ENCODE results near the gene MYO1H.

The MYO1H gene

DNA sequence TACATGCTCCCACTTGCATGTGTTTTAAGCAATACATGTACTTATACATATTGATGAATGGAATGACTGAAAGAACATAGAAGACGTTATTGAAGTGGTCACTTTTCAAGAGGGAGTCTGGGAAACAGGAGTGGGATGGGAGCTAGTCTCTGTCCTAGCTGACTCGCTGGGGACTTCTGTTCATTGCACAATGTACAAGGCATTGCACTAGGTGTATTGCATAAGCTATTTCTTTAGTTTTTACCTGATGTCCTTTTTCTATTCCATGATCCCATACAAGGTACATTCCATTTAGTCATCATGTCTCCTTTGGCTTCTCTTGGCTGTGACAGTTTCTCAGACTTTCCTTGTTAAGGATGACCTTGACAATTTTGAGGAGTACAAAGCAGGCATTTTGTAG, 4.0 kb upstream of the MYO1H start:
- no peak for DNase-seq (ENCODE audit: extremely low read depth, low read depth)
- TF ChIP-seq, protein P1, sequence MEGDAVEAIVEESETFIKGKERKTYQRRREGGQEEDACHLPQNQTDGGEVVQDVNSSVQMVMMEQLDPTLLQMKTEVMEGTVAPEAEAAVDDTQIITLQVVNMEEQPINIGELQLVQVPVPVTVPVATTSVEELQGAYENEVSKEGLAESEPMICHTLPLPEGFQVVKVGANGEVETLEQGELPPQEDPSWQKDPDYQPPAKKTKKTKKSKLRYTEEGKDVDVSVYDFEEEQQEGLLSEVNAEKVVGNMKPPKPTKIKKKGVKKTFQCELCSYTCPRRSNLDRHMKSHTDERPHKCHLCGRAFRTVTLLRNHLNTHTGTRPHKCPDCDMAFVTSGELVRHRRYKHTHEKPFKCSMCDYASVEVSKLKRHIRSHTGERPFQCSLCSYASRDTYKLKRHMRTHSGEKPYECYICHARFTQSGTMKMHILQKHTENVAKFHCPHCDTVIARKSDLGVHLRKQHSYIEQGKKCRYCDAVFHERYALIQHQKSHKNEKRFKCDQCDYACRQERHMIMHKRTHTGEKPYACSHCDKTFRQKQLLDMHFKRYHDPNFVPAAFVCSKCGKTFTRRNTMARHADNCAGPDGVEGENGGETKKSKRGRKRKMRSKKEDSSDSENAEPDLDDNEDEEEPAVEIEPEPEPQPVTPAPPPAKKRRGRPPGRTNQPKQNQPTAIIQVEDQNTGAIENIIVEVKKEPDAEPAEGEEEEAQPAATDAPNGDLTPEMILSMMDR (IDR thresholded peaks at IDR 0.05; ENCODE audit: low read depth, low read length, missing control alignments) = no peak
- H3K4me3 ChIP-seq (replicated peaks; ENCODE audit: low read depth, low read length) = no peak overlapping the region

DNA sequence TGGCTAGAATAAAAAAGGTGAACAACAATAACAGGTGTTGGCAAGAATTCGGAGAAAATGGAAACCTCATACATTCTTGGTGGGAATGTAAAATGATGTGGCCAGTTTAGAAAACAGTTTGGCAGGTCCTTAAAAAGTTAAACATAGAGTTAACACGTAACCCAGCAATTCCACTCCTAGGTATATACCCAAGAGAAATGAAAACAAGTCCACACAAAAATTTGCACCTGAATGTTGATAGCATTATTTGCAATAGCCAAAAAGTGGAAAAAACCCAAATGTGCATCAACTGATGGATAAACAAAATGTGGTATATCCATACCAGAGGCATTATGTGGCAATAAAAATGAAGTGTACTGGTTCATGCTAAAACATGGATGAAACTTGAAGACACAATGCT, 2.3 kb upstream of the MYO1H start:
- no peak overlapping the region for H3K4me3 ChIP-seq (replicated peaks; ENCODE audit: low read depth, low read length)
- DNase-seq (ENCODE audit: extremely low read depth, low read depth) = no peak
- TF ChIP-seq, protein P1 (IDR thresholded peaks at IDR 0.05; ENCODE audit: low read depth, low read length, missing control alignments) = no peak

DNA sequence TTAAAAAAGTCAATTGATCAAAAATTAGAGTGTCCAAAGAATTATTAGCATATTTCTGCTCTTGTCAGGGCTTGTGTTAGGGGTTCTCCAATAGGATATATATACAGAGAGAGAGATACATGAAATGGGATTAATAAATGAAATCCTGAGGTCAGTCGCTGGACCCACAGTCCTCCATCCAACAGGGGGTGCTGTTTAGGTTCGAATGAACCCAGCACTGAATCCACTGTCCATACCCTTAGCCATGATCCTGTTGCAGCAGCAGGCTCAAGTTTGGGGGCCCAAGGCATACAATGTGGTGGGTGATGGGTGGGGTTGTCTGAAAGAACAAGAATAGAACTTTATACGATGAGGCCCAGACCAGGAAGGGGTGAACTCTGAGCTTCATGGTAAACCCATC, 780 bp upstream of the MYO1H start:
- TF ChIP-seq, protein P1 (IDR thresholded peaks at IDR 0.05; ENCODE audit: low read depth, low read length, missing control alignments) = peak; percentile 38
- DNase-seq (ENCODE audit: extremely low read depth, low read depth) = no peak
- no peak overlapping the region for H3K4me3 ChIP-seq (replicated peaks; ENCODE audit: low read depth, low read length)

DNA sequence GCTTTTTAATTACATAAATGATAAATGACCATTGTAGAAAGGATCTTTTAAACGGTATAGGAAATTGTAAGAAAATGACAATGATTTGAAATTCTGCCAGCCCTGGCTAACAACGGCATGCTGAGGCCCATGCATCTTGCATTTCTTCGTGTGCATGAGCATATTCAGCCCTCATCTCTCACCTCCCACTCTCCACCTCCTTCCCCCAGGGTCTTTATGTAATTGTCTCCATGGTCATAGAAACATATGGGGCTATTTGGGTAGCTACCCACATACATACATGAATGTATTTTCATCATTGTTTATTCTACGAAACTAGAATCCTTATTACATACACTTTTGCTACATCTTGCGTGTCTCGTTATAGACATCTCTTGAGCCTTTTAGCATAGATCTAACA, 4.5 kb downstream of the MYO1H start:
- DNase-seq (ENCODE audit: extremely low read depth, low read depth) = no peak
- no peak overlapping the region for H3K4me3 ChIP-seq (replicated peaks; ENCODE audit: low read depth, low read length)

GRCh38 chr12:109356577-109356976, 8.9 kb downstream of the MYO1H start:
- TF ChIP-seq, protein P1 (IDR thresholded peaks at IDR 0.05; ENCODE audit: low read depth, low read length, missing control alignments) = no peak
- H3K4me3 ChIP-seq (replicated peaks; ENCODE audit: low read depth, low read length) = no peak overlapping the region
- no peak for DNase-seq (ENCODE audit: extremely low read depth, low read depth)

More for the DNA sequence above, 4.5 kb downstream of the MYO1H start:
- TF ChIP-seq, protein P1 (IDR thresholded peaks at IDR 0.05; ENCODE audit: low read depth, low read length, missing control alignments) = no peak

DNA sequence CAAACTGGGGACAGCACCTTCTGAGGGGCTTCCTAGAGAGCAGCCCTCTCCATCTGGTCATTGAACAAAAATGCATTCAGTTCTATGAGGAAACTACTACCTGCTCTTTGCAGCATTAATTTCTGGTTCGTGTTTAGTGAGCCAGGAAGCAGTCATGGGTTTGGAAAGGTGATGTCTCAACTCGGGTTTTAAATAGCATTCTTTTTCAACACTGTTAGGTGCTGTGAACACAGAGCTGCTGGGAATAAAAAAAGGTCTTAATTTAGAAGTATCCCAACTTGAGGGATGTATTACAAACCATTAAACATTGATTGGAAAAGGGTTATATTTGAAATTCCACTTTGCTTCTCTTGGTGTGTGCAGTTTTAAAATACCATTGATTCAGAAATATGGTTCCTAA, 9.3 kb downstream of the MYO1H start:
- H3K4me3 ChIP-seq (replicated peaks; ENCODE audit: low read depth, low read length) = no peak overlapping the region
- no peak for DNase-seq (ENCODE audit: extremely low read depth, low read depth)
- TF ChIP-seq, protein P1 (IDR thresholded peaks at IDR 0.05; ENCODE audit: low read depth, low read length, missing control alignments) = no peak

DNA sequence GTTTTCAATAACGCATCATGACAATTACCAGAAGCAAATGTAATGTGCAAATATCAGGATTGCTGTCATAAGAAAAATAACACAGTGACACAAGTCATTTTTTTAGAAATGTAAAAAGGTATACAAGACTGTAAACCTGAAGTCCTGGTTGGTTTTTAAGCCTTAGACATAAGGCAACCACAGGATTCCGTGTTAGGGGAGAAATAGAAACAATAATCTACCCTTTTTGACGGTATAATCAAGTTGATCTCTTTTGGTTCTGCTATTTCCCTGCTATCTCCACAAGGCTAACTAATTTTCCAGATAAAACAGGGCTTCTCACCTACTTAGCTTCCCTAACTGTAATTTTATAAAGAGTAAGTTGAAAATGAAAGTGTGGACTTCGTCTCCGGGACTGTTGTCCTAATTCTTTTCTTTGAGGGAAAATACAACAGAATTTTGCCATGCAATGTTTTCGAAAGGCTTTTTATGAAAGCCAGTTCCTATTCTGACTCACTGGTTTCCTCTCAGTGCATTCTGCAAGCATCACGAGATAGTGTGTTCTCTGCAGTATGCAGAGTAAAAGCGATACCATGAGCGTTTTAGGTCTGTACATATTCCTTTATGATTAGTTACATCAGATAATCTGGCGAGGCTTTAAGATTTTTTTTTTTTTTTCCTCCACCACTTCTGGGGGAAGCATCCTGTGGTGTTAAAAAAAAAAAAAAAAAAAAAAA, 10.6 kb downstream of the MYO1H start:
- H3K4me3 ChIP-seq (replicated peaks; ENCODE audit: low read depth, low read length) = no peak overlapping the region

More for the DNA sequence above, 10.6 kb downstream of the MYO1H start:
- TF ChIP-seq, protein P1 (IDR thresholded peaks at IDR 0.05; ENCODE audit: low read depth, low read length, missing control alignments) = no peak
- DNase-seq (ENCODE audit: extremely low read depth, low read depth) = no peak

Measured in HFF-Myc (cell line).